ENCODE data around the gene PARVB.

Gene PARVB

DNA sequence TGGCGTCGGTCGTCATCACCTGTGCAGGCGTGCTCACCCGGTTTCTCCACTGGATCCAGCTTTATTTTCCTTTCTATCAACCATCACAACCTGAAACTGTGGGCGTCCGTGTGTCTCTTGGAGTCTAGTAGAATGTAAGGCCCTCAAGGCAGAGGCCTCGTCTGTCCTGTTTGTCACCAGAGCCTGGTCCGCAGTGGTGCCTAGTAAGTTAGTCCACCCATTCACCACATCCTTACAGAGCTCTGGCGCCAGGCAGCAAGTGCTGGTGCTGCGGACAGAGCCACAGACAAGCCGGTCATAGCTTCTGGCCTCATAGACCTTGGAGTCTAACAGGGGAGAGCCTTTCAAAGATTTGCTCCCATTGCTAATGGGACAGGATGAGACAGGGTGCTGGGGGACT is 92.2 kb downstream of the PARVB start:
- no peak for FAIRE-seq

DNA sequence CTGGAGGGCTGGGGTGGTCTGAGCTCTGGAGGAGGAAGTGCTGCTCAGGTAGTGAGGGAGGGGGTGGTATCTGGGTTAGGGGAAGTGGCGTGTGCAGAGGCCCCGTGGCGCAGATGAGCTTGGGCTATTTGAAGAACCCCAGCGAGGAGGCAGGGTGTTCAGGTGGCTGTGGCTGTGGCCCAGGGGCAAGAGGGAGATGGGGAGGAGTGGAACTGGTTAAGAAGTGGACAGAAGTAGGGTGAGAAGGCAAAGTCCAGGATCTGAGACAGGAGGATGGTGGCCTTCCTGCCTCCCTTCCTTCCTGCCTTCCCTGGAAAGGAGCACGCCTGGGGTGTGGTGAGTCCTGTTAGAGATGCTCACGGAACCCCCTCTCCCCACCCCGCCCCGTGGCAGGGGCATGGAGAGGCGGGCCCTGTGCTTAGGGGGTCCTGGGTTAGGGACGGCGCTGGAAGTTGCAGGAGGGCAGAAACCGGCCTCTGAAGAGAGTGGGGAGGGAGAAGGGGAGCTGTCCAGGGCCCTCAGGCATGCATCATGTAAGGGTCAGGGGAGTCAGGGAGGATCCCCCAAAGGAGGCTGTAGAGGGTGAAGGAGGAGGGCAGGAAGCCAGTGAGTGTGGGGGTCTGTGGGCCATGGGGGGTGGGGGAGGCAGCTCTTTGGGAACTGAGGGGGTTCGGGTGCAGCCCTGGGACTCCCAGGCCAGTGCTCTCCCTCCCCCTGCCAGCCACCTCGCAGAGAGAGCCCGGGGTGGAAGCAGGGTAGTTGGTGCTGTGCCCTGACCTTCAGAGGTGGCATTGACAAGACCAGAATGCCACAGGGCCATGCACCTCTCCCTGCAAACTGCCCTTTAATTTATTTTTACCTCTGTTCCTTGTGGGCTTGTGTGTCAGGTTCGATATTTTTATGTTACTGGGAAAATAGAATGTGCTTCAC is 92.9 kb downstream of the PARVB start:
- FAIRE-seq: no peak

GRCh38 chr22:44117746-44118145 is 93.6 kb downstream of the PARVB start:
- FAIRE-seq: no peak

DNA sequence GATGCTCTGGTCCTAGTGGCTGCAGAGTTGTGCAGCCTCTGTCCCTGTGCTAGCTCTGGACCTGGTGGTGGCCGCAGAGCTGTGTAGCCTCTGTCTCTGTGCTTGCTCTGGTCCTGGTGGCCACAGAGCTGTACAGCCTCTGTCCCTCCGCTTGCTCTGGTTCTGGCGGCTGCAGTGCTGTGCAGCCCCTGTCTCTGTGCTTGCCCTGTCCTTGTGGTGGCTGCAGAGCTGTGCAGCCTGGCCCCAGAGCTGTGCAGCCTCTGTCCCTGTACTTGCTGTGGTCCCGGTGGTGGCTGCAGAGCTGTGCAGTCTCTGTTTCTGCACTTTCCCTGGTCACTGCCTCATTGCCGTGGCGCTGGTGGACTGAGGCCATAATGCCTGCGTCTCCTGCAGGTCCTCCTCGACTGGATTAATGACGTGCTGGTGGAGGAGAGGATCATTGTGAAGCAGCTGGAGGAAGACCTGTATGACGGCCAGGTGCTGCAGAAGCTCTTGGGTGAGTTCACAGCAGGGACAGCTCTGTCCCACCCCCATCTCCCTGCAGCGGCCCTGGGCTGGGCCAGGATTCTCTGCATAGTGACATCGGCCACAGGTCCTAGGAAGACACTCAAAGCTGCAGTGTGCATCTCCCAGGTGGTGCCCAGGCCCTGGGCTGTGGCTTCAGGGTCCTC is 94.7 kb downstream of the PARVB start:
- no peak for FAIRE-seq

- no peak for FAIRE-seq
Measured at GRCh38 chr22:44119669-44120313, 95.7 kb downstream of the PARVB start.

DNA sequence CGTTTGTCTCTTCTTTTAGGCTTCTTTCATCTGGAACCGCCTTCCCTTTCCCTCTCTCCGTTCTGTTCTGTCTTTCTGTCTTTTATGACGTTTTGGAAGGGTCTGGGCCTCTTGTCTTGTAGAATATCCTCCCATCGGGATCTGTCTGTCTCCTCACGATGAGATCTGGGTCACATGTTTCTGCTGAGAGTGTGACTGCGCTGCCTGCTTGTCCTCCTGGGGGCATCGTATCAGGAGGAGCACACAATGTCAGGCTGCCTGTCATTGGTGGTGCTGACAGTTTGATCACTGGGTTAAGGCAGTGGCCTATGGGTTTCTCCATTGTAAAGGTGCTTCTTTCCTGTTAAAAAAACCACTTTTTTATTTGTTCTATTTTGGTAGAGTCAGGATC is 96.2 kb downstream of the PARVB start:
- no peak for FAIRE-seq

GRCh38 chr22:44125421-44125820 is 101.3 kb downstream of the PARVB start:
- FAIRE-seq: no peak

- no peak for FAIRE-seq
Measured at GRCh38 chr22:44126807-44127206, 102.7 kb downstream of the PARVB start.

- FAIRE-seq: no peak
Measured at GRCh38 chr22:44127356-44127755, 103.3 kb downstream of the PARVB start.

GRCh38 chr22:44128958-44129618 is 105.0 kb downstream of the PARVB start:
- FAIRE-seq: no peak

DNA sequence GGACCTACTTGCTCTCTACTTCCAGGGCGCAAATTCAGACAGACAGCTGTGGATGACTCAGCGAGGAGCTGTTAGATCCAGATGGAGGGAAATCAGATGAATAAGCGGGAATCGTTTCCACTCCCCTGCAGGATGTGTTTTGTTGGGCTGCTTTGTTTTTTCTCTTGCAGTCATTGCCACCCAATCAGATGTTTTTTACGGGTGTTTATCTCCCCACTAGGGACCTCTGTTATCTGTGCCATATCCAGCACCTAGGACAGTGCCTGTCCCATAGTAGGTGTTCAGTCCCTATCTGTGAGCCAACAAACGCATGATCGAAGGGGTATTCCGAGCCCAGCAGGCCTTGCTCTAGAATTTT is 105.5 kb downstream of the PARVB start:
- no peak for FAIRE-seq

GRCh38 chr22:44130076-44130711 is 106.1 kb downstream of the PARVB start:
- no peak for FAIRE-seq

GRCh38 chr22:44131412-44131811 is 107.3 kb downstream of the PARVB start:
- no peak for FAIRE-seq

DNA sequence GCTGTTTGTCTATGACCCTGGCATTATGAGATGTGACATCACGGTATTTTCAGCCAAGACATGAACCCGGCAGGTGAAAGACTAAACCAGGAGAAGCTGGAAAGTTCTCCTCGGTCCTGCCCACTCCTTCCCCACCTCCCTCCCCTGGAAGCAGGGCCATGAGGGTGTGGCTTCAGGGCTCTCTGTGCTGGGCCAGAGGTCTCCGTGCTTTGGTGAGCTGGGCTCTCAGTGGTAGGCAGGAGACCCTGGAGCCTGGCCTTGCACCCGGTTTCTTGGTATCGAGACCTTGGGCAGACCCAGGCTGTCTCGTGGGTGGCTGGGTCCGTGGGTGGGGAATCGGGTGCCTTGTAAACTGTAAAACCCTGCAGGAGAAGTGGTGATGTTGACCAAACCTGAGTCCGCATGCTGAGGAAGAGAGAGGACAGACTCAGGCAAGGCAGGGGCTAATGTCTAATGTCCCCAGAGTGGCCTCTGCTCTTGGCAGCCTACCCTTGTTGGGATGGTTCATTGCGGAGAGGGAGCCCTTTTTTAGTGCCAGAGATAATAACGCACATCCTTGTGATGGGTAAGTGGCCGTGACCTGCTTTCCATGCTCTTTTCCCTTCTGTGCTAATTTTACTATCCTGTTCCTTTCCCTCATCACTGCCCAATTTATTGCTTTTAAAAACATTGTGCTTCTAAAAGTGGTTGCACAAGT is 108.0 kb downstream of the PARVB start:
- no peak for FAIRE-seq

GRCh38 chr22:44132724-44133123 is 108.6 kb downstream of the PARVB start:
- no peak for FAIRE-seq

- no peak for FAIRE-seq
Measured at GRCh38 chr22:44133161-44133560, 109.1 kb downstream of the PARVB start.

- no peak for FAIRE-seq
Measured at GRCh38 chr22:44133901-44134571, 109.9 kb downstream of the PARVB start.

DNA sequence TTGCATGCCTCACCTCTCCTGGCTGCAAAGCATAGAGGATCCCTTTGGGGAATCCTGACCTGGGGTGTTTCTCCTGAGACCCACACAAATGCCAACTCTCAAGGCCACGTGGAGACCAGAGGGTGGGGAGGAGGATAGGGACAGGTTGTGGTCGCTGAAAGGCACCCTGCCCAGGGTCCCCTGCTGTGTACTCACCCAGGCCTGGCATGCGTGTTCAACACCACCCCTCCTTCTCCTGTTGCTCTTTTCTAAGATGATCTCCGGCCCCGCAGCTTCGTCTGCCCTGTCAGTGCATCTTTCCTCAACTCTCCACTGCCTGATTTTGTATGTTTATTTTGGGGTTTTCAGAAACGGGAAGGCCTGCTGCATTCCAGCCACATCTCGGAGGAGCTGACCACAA is 112.0 kb downstream of the PARVB start:
- no peak for FAIRE-seq

GRCh38 chr22:44136786-44137185 is 112.7 kb downstream of the PARVB start:
- FAIRE-seq: no peak

- FAIRE-seq: no peak
Measured at GRCh38 chr22:44137415-44137814, 113.3 kb downstream of the PARVB start.

GRCh38 chr22:44139773-44140172 is 115.7 kb downstream of the PARVB start:
- FAIRE-seq: no peak

Measured in colon (tissue), 2 donors.